ENCODE data around the gene MMS19. TPM values are rescaled to one million over a fixed set of nuclear protein-coding genes. Genes with fewer than 3 reads are reported as not detected.

MMS19 gene
- total and polyA plus RNA-seq, 10 of the 15 experiments (the other 5 are each of a cell fraction or from before 2014, with no cell fraction given) = 40.2 to 112 (median 69.0) TPM

- ChIA-PET RAD21 (ENCODE audit: unreplicated experiment) (no interaction called here), CTCF (no interaction called here), POLR2A (no interaction called here), SMC1A (ENCODE audit: uncharacterized antibody, unreplicated experiment) (no interaction called here)
- in situ Hi-C loops (cut with MboI) = no loop called here
- FAIRE-seq (no peak), ATAC-seq (no peak), DNase-seq (ENCODE audit: low read depth, low spot score) (no peak)
- no peak for TF ChIP-seq CBX5 (IDR thresholded peaks at IDR 0.05; ENCODE audit: low read depth)
- no peak for TF ChIP-seq ASH2L (IDR thresholded peaks at IDR 0.05; ENCODE audit: borderline replicate concordance, low read depth)
- TF ChIP-seq SRF (IDR thresholded peaks at IDR 0.05; ENCODE audit: low read depth in 2 of 2, low read length in 2 of 2) = no peak
- TF ChIP-seq BCL11A (IDR thresholded peaks at IDR 0.05; ENCODE audit: low read depth, low read length) = no peak
- intact Hi-C loops (cut with micrococcal nuclease; ENCODE audit: unreplicated experiment) = no loop called here
- BruUV-seq (replicated peaks) = no TSS peak
- H3K4me2 ChIP-seq (ENCODE audit: control insufficient read depth, insufficient read depth) = no peak overlapping the region
- H2AFZ ChIP-seq (ENCODE audit: control insufficient read depth, low read depth, low read length) = no peak overlapping the region
- no peak overlapping the region for H3K4me3 ChIP-seq
- H4K20me1 ChIP-seq (ENCODE audit: control insufficient read depth, insufficient read depth) = no peaks in the 10 kb centered on the region
- WGBS (ENCODE audit: insufficient coverage, insufficient replicate concordance, low lambda C conversion rate, missing lambda C conversion rate) = 31% methylated on average over 1 of the region's 1 CpG
- H3K4me1 ChIP-seq (ENCODE audit: control insufficient read depth, insufficient read depth, low read length) = no peaks in the 10 kb centered on the region
- H3K27me3 ChIP-seq (replicated peaks in 1 of 2; ENCODE audit: control insufficient read depth in 2 of 2, insufficient read depth in 2 of 2, low read length in 1 of 2) = peaks cover 3 to 4% of the 10 kb centered on the region in 2 experiments; a peak in 2 of 4 replicates
- H3K79me2 ChIP-seq (ENCODE audit: control insufficient read depth, insufficient read depth, low read length) = no peaks in the 10 kb centered on the region
- no peaks in the 10 kb centered on the region for H3K36me3 ChIP-seq (ENCODE audit: control insufficient read depth in 2 of 2, insufficient read depth in 2 of 2, low read length in 1 of 2)
- H3K9me3 ChIP-seq (replicated peaks; ENCODE audit: control insufficient read depth, insufficient read depth, low read length) = no peaks in the 10 kb centered on the region
- H3K9ac ChIP-seq (ENCODE audit: control insufficient read depth, insufficient read depth, low read length) = no peak overlapping the region
- H3K27ac ChIP-seq (ENCODE audit: control insufficient read depth, insufficient read depth) = no peak overlapping the region
These were observed 27.5 kb upstream of the MMS19 start for GRCh38 chr10:97525683-97526110.

GRCh38 chr10:97525086-97525485 lies 26.9 kb upstream of the MMS19 start:
- Histone ChIP-seq H3K4me2 (ENCODE audit: control insufficient read depth, insufficient read depth) (no peak overlapping the region), H3K79me2 (ENCODE audit: control insufficient read depth, insufficient read depth, low read length) (no peaks in the 10 kb centered on the region), H3K4me1 (ENCODE audit: control insufficient read depth, insufficient read depth, low read length) (no peaks in the 10 kb centered on the region), H2AFZ (ENCODE audit: control insufficient read depth, low read depth, low read length) (no peak overlapping the region), H3K9me3 (replicated peaks; ENCODE audit: control insufficient read depth, insufficient read depth, low read length) (no peaks in the 10 kb centered on the region), H3K27ac (ENCODE audit: control insufficient read depth, insufficient read depth) (no peak overlapping the region), H3K36me3 (ENCODE audit: control insufficient read depth in 2 of 2, insufficient read depth in 2 of 2, low read length in 1 of 2) (no peaks in the 10 kb centered on the region), H3K9ac (ENCODE audit: control insufficient read depth, insufficient read depth, low read length) (no peak overlapping the region), H3K4me3 (no peak overlapping the region), H4K20me1 (ENCODE audit: control insufficient read depth, insufficient read depth) (no peaks in the 10 kb centered on the region), H3K27me3 (replicated peaks in 1 of 2; ENCODE audit: control insufficient read depth in 2 of 2, insufficient read depth in 2 of 2, low read length in 1 of 2) (peaks cover 3 to 4% of the 10 kb centered on the region in 2 experiments; a peak in 2 of 4 replicates)
- no peak for ATAC-seq
- BruUV-seq (replicated peaks) = no TSS peak
- CTCF ChIA-PET = no interaction called here
- RAD21 ChIA-PET (ENCODE audit: unreplicated experiment) = no interaction called here
- POLR2A ChIA-PET = no interaction called here
- SMC1A ChIA-PET (ENCODE audit: uncharacterized antibody, unreplicated experiment) = no interaction called here
- FAIRE-seq = no peak
- WGBS (ENCODE audit: insufficient coverage, insufficient replicate concordance, low lambda C conversion rate, missing lambda C conversion rate) = 56% methylated on average over 5 of the region's 5 CpGs
- intact Hi-C loops (cut with micrococcal nuclease; ENCODE audit: unreplicated experiment) (no loop called here), in situ Hi-C loops (cut with MboI) (no loop called here)
- no peak for DNase-seq (ENCODE audit: low read depth, low spot score)
- TF ChIP-seq ZNF384 (IDR thresholded peaks at IDR 0.05; ENCODE audit: borderline replicate concordance, low read depth, low read length) (no peak), POLR2A (IDR thresholded peaks at IDR 0.05; ENCODE audit: low read depth, low read length) (no peak), IRF4 (IDR thresholded peaks at IDR 0.05; ENCODE audit: low read depth, low read length) (no peak), EGR1 (IDR thresholded peaks at IDR 0.05; ENCODE audit: borderline replicate concordance in 1 of 2, low read depth in 2 of 2, low read length in 2 of 2) (no peak), HDAC6 (IDR thresholded peaks at IDR 0.05; ENCODE audit: unreplicated experiment) (no peak), FOXM1 (IDR thresholded peaks at IDR 0.05; ENCODE audit: low read depth, low read length) (no peak), TCF3 (IDR thresholded peaks at IDR 0.05; ENCODE audit: borderline replicate concordance, insufficient read depth, low read depth, low read length) (no peak), ATF2 (IDR thresholded peaks at IDR 0.05; ENCODE audit: low read length) (no peak), HCFC1 (IDR thresholded peaks at IDR 0.05; ENCODE audit: low read length) (no peak), BCL3 (IDR thresholded peaks at IDR 0.05; ENCODE audit: borderline replicate concordance, insufficient read depth, low read depth, low read length, poor library complexity, severe bottlenecking) (no peak), PAX5 (IDR thresholded peaks at IDR 0.05; ENCODE audit: borderline replicate concordance, low read depth, low read length) (no peak), SMAD1 (IDR thresholded peaks at IDR 0.05; ENCODE audit: low read depth, partially characterized antibody) (no peak)
